Muscle layer of duodenum (tissue), 2 donors: ENCODE data around the gene SNAPC3.
"Not testable (repeated sequence)": the region's sequence is repeated elsewhere in the genome, so short reads cannot be mapped to it uniquely, and the experiment has no call there.

Experiments
- H3K27ac ChIP-seq: one replicate; pipeline ENCODE4 v1.7.0; 2013; ENCODE audit warnings: mild to moderate bottlenecking, low read length
- H3K27me3 ChIP-seq: one replicate; pipeline ENCODE4 v1.7.0; 2013; ENCODE audit warnings: low read depth, mild to moderate bottlenecking, control low read depth, low read length
- H3K36me3 ChIP-seq, 2 donors: one replicate each; pipeline ENCODE4 v1.7.0; 2013; ENCODE audit warnings: low read length in 2 of 2, control low read depth in 1 of 2, mild to moderate bottlenecking in 1 of 2; ENCODE audit not compliant: insufficient read depth in 2 of 2, control insufficient read depth in 1 of 2
- H3K4me1 ChIP-seq, 2 donors: one replicate each; pipeline ENCODE4 v1.7.0; 2013; ENCODE audit warnings: low read length in 2 of 2, mild to moderate bottlenecking in 2 of 2, control low read depth in 1 of 2, moderate library complexity in 1 of 2; ENCODE audit not compliant: insufficient read depth in 2 of 2, control insufficient read depth in 1 of 2
- H3K4me3 ChIP-seq, 2 donors: one replicate each; pipeline ENCODE4 v1.7.0; 2013; ENCODE audit warnings: low read length in 2 of 2, low read depth in 1 of 2, mild to moderate bottlenecking in 1 of 2
- H3K9me3 ChIP-seq, 2 donors: one replicate each; pipeline ENCODE4 v1.7.0; 2013; ENCODE audit warnings: low read length in 2 of 2, control low read depth in 1 of 2, mild to moderate bottlenecking in 1 of 2; ENCODE audit not compliant: control insufficient read depth in 1 of 2
- donor health status: healthy.

The SNAPC3 gene

DNA sequence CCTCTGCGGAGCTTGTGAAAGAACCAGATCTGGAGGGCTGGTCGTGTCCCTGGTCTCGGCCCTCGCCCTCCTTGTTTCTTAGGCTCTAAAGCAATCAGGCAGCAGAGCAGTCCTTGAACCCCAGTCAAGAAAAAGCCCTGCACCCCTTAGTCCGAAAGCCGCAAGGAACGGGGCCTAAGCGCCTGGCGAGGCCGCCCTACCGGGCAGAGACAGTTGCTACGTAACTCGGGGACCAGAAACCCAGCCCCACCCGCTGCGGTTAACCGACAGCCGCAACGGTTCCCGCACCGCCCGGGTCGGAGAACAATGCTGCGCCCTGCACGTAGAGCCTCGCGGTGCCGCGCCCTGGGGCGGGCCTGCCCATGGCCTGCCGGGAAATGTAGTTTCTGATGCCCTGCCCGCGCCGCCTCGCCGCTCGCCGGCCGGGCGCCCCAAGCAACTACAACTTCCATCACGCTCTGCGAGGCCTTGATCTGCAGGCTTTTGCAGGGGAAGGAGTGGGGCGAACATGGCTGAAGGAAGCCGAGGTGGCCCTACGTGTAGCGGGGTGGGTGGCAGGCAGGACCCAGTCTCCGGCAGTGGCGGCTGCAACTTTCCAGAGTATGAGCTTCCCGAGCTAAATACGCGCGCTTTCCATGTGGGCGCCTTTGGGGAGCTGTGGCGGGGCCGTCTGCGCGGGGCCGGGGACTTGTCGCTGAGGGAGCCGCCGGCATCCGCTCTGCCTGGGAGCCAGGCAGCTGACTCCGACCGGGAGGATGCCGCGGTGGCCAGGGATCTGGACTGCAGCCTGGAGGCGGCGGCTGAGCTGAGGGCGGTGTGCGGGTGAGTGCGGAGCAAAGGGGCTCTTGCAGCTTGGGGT, at the start of gene SNAPC3:
Gene SNAPC3 (plus strand): TSS at position 505 of the 859 bp plus-strand sequence. CDS start 4 bp downstream, at position 509.
- H3K9me3 ChIP-seq = no peaks in the 10 kb centered on the region
- H3K36me3 ChIP-seq = peaks cover 11 to 15% of the 10 kb centered on the region in 2 donors
- peak within 1 kb of the TSS; percentile 87 to 90 for H3K4me3 ChIP-seq
- no peaks in the 10 kb centered on the region for H3K27me3 ChIP-seq
- peak within 1 kb of the TSS; percentile 96 for H3K27ac ChIP-seq
- peaks cover 0 to 21% of the 10 kb centered on the region in 2 donors for H3K4me1 ChIP-seq

DNA sequence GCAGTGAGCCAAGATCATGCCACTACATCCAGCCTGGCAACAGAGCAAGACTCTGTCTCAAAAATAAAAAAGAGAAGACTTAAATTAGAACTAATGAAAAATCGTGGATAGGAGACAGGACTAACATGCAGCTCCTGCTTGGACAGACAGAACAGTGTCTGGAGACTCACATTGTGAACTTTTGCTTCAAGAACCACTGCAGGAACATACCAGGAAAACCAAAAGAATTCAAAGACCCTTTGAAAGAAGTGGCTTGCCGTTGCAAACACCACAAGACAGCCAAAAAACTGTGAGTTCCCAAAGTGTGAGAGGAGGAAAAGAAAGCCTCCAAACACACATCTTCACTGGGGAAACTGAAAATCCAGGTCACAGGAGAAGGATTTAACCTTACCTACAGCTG, 48.8 kb upstream of the SNAPC3 start:
- Histone ChIP-seq H3K36me3 (no peaks in the 10 kb centered on the region), H3K27me3 (no peaks in the 10 kb centered on the region), H3K4me1 (peaks cover 0 to 3% of the 10 kb centered on the region in 2 donors), H3K9me3 (no peaks in the 10 kb centered on the region), H3K4me3 (no peak overlapping the region), H3K27ac (no peak overlapping the region)

DNA sequence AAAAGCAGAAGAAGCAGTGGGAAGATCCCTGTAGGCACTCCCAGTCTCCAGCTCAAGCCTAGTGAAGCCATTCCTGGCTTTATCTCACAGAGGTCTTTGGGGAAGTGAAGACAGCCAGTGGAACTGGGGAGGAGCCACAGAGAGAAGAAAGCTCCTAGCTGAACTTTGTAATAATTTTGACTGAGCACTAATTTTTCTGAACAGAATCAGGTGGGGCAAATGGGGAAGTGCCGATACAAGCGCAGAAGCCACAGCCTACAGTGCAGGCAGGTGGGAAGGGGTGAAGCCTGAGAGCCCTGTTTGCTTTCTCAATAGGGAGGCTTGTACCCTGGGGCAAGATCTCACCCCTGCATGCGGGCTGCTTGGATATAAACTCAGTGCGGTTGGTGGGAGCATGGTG, 48.4 kb upstream of the SNAPC3 start:
- Histone ChIP-seq H3K36me3 (no peaks in the 10 kb centered on the region), H3K27me3 (no peaks in the 10 kb centered on the region), H3K4me1 (peaks cover 0 to 3% of the 10 kb centered on the region in 2 donors), H3K9me3 (no peaks in the 10 kb centered on the region), H3K27ac (no peak overlapping the region), H3K4me3 (no peak overlapping the region)

DNA sequence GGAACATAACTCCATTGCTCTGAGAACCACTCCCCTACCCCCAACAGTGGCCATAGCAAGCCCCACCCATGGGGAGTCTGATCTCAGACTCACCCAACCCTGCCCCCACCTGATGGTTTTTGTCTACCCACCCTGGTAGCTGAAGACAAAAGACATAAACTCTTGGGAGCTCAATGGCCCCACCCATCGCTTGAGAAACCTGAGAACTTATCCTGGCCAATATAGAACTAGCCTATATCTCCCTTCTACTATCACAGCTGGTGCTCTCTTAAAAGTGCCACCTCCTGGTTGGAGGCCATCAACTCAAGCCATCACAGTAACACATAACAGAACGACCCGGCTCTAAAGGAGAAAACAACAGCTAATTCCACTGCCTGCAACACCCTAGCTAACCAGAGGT, 47.9 kb upstream of the SNAPC3 start:
- H3K9me3 ChIP-seq = no peaks in the 10 kb centered on the region
- H3K4me1 ChIP-seq = peaks cover 0 to 3% of the 10 kb centered on the region in 2 donors
- H3K27me3 ChIP-seq = no peaks in the 10 kb centered on the region
- H3K36me3 ChIP-seq = no peaks in the 10 kb centered on the region
- H3K27ac ChIP-seq = no peak overlapping the region
- H3K4me3 ChIP-seq = no peak overlapping the region

DNA sequence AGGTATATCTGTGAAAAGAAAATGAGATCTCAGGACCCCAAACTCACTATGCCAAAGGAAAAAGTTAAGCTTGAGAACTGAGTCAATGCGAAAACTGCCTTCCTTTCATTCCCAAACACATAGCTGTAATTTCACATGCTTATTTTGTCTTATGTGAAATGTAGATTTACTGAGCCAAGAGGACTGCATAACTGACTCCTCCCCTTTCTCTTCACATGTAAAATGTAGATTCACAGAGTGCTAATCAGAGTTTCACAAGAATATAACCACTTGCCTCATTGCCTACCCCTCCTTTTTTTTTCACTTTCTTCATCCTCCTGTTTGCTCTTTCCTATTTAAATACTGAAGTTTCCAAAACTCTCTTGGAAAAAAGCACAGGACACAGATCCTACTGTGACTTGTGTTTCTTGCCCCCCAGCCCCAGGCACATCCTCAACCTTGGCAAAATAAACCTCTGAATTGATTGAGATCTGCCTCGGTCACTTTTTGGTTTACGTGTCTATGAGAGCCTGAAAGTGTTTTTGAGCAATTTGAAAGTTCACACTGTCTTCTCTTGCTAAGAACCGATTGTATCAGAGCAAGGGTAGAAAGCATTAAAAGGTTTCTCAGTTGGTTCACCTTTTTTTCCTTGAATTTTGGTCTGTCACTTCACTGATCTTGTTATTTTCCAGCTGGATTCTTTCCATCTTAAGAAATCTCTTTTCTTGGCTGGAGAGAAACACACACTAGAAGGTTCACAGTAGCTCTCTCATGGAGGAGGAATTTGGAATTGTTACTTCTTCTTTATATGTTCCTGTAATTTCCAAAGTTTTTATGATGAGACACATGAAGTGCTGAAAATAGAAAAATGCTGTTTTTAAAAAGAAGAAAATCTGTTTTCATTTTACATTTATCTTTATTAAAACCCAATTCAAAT, 44.8 kb upstream of the SNAPC3 start:
- no peaks in the 10 kb centered on the region for H3K36me3 ChIP-seq
- H3K27ac ChIP-seq = no peak overlapping the region
- no peaks in the 10 kb centered on the region for H3K9me3 ChIP-seq
- no peak overlapping the region for H3K4me3 ChIP-seq
- peaks cover 0 to 3% of the 10 kb centered on the region in 2 donors for H3K4me1 ChIP-seq
- no peaks in the 10 kb centered on the region for H3K27me3 ChIP-seq

DNA sequence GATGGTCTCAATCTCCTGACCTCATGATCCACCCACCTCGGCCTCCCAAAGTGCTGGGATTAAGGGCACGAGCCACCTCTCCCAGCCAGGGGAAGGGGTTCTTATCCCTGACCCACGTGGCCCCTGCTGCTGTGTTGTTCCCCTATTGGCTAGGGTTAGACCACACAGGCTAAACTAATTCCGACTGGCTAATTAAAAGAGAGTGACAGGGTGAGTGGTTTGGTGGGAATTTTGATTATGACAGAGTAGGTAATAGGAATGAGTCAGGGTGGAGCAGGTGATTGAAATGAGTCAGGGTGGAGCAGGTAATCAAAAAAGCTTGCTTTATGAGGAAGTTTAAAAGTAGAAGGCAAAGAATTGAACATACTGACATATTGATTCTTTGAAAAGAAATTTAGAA, 43.4 kb upstream of the SNAPC3 start:
- H3K4me3 ChIP-seq, H3K27ac ChIP-seq, H3K9me3 ChIP-seq, H3K4me1 ChIP-seq, H3K27me3 ChIP-seq, H3K36me3 ChIP-seq: not testable (repeated sequence)

DNA sequence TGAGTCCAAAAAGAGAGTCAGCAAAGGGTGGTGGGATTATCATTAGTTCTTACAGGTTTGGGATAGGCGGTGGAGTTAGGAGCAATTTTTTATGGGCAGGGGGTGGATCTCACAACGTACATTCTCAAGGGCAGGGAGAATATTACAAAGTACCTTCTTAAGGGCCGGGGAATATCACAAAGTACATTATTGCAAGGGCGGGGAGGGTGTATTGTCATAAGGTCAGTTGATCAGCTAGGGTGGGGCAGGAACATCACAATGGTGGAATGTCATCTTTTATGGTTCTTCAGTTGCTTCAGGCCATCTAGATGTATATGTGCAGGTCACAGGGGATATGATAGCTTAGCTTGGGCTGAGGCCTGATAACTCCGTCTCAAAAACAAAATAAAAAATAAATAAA, 42.8 kb upstream of the SNAPC3 start:
- not testable (repeated sequence) for H3K27ac ChIP-seq, H3K4me1 ChIP-seq, H3K9me3 ChIP-seq, H3K36me3 ChIP-seq, H3K4me3 ChIP-seq, H3K27me3 ChIP-seq

DNA sequence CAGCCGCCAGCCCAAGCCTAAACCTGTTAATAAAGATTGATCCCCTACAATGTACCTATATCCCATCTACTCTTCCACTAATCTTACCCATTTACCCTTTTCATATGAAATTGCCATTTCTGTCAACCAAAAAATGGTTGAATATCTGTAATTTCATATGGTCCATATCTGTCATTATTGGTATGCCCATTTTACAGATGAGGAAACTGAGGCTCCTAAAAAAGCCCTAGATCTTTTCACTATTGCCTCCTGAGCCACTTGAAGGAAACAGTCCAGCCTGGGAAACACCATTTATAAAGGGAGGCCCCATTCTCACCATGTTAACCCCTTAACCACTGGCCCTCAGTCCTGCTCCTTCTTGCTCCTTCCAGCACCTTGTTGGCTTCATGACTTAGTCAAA, 41.2 kb upstream of the SNAPC3 start:
- Histone ChIP-seq H3K4me1 (no peaks in the 10 kb centered on the region), H3K27ac (no peak overlapping the region), H3K4me3 (no peak overlapping the region), H3K9me3 (no peaks in the 10 kb centered on the region), H3K36me3 (no peaks in the 10 kb centered on the region), H3K27me3 (no peaks in the 10 kb centered on the region)

DNA sequence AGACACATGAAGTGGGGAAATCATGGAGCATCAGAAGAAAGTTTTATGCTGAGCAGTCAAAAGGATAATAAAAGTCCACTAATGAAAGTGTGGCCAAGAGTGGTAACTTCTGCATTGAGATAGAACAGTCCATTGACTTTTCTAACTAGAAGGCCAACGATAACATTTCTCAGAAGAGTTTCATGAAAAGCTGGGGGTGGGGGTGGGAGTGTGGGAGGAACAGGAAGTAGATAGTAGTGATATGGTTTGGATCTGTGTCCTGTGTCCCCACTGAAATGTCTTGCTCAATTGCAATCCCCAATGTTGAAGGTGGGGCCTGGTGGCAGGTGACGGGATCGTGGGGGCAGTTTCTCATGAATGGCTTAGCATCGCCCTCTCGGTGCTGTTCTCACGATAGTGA, 36.2 kb upstream of the SNAPC3 start:
- Histone ChIP-seq H3K4me3 (no peak overlapping the region), H3K27ac (no peak overlapping the region), H3K4me1 (no peaks in the 10 kb centered on the region), H3K27me3 (no peaks in the 10 kb centered on the region), H3K9me3 (no peaks in the 10 kb centered on the region), H3K36me3 (no peaks in the 10 kb centered on the region)

DNA sequence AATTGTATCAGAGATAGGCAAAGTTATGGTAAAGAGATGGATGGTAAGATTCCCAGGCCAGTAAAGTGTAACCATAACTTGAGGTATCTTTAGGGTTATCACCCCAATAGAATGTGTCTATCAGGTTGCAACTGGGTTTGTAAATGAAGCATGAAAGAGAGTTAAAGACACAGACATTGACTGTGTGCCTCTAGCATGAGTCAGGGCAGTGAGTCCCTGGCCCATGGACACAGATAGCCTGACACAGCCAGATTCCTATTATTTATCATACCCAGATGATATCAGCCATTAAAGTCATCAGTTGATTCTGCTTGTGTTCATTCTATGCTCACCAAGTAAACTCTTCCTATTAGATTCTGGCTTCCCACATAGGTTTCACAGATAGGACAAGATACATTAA, 33.5 kb upstream of the SNAPC3 start:
- no peaks in the 10 kb centered on the region for H3K27me3 ChIP-seq
- no peak overlapping the region for H3K4me3 ChIP-seq
- H3K4me1 ChIP-seq = no peaks in the 10 kb centered on the region
- no peak overlapping the region for H3K27ac ChIP-seq
- H3K9me3 ChIP-seq = no peaks in the 10 kb centered on the region
- H3K36me3 ChIP-seq = no peaks in the 10 kb centered on the region

DNA sequence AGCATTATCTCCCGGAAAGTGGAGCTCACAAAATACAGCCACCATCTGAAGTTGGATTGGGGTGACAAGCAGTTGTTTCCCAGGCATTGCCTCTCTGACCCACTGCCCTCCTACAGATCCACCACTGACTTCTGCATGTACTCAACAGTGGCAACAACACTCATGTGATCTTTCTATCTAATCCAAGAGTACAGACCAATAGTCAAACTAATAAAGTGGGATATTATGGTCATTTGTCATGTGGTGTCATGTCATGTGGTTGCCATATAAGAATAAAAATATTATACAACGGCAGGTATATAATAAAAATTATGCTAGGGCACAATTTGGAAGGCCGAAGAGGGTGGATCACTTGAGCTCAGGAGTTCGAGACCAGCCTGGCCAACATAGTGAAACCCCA, 33.0 kb upstream of the SNAPC3 start:
- no peaks in the 10 kb centered on the region for H3K27me3 ChIP-seq
- no peaks in the 10 kb centered on the region for H3K4me1 ChIP-seq
- no peaks in the 10 kb centered on the region for H3K9me3 ChIP-seq
- H3K4me3 ChIP-seq = no peak overlapping the region
- no peak overlapping the region for H3K27ac ChIP-seq
- H3K36me3 ChIP-seq = no peaks in the 10 kb centered on the region
